Vagina (tissue), 2 donors: Measurements from ENCODE around the gene PLEKHA3.
"Not testable (repeated sequence)": the region's sequence is repeated elsewhere in the genome, so short reads cannot be mapped to it uniquely, and the experiment has no call there.

Experiments
- CTCF ChIP-seq, 3 experiments: fragments of 450-650 bp in 2 of 3; fragments of 200-600 bp in 1 of 3; sonication (generic) in 1 of 3; IDR thresholded peaks; one replicate each; pipeline ENCODE4 v1.5.1; 2017 to 2019; ENCODE audit warnings: antibody characterized with exemption in 3 of 3, mild to moderate bottlenecking in 2 of 3, moderate library complexity in 2 of 3
- POLR2A ChIP-seq, 2 donors: fragments of 450-650 bp; IDR thresholded peaks; one replicate each; pipeline ENCODE4 v1.6.1; 2017; ENCODE audit warnings: antibody characterized with exemption in 2 of 2, mild to moderate bottlenecking in 2 of 2, moderate library complexity in 2 of 2

- not testable (repeated sequence) for TF ChIP-seq POLR2A, CTCF (IDR thresholded peaks at IDR 0.05)
These were observed 44.8 kb downstream of the PLEKHA3 start for GRCh38 chr2:178525010-178525409.
